GM19467 (cell line): Measurements from ENCODE around the gene MLH3.

Source experiments
- ATAC-seq: cut with Tn5 transposase; IDR thresholded peaks from one replicate; pipeline ENCODE4 v1.9.1; 2021; ENCODE audit warnings: mild to moderate bottlenecking, moderate library complexity; ENCODE audit not compliant: unreplicated experiment

MLH3 gene

DNA sequence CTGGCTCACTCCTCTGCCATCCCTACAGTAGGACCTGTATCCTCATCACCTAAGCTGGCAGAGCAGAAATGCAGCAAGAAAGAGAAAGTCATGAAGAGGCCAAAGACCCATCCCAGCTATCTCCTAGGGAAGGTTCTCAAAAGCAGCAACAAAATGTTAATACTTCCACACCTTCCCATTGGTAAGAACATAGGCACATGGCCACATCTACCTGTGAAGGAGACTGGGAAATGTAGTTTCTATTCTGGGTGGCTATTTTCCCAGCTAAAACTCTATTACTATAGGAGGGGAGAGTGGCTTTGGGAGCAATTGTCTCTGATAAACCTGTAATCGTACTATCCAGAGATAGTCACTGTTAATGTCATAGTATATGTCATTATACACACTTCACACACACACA lies 62.3 kb downstream of the MLH3 start:
- no peak for ATAC-seq

DNA sequence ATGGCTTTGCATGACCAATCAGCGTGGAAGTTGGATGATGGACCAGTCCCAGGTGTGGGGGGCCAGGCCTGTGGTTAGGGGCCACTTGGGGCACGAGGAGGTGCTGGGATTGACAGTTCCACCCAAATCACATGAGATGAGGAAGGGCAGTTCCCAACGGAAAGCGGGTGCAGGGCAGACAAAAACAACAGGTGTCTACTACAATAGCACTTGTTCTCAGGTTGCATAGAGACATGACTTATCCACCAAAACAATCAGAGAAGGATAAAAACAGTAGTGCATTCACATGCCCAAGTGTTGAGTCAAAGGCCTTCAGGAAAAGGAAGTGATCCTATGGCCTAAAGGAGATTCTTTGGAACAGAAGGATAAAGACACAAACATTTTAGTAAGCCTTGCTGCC lies 63.1 kb downstream of the MLH3 start:
- ATAC-seq, result no peak

GRCh38 chr14:74985806-74986205 lies 65.5 kb downstream of the MLH3 start:
- ATAC-seq, result no peak

DNA sequence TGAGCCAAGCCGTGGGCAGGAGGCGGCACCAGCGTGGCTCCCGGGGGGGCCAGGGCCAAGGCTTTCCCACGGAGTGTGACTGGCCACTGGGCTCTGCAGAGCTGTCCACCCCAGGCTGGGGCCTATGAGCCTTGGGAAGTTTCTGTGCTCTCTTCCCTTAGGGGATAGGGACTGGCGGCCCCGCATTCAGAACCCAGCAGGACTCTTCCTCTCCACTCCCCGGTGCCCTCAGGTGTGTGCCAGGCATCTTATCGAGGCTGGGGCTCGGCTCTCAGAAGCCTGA lies 66.3 kb downstream of the MLH3 start:
- ATAC-seq, result no peak

DNA sequence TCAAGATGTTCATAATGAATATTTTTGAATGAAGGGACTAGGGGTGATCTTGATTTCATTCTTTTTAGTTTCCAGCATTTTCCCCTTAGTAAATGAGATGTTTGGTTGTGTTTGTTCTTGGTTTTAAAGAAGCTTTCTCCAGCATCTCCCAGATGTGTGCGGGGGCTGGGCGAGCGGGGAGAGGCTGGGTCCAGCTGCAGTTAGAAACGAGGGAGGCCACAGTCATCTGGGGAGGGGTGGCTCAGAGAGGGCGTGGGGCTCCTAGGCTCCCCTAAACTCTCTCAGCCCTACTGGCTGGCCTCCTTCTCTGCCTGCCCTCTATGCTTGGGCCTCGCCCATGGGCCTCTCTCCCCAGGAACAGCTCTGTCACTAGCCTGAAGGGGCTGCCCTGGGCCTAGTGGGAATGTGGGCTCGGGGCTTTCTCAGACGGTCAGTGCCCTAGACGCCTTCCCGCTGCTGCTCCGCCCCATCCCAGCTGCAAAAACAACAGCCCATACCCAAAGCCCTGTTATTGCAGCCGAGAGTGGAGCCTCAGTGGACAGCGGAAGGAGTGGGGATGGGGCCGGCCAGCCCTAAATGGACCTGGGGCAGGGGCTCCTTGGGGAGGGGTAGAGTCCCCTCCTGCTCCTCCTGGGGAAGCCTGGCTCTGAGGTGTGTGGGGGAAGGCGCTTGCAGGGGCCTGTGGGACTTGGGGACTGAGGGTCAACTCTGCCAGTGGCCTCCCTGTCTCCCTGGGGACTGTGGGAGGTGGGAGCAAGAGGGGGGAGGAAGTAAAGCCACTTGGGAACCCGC lies 66.8 kb downstream of the MLH3 start:
- no peak for ATAC-seq

- no peak for ATAC-seq
Observed at GRCh38 chr14:74983343-74983742, 67.9 kb downstream of the MLH3 start.

- ATAC-seq, result no peak
Observed at GRCh38 chr14:74982661-74983060, 68.6 kb downstream of the MLH3 start.

DNA sequence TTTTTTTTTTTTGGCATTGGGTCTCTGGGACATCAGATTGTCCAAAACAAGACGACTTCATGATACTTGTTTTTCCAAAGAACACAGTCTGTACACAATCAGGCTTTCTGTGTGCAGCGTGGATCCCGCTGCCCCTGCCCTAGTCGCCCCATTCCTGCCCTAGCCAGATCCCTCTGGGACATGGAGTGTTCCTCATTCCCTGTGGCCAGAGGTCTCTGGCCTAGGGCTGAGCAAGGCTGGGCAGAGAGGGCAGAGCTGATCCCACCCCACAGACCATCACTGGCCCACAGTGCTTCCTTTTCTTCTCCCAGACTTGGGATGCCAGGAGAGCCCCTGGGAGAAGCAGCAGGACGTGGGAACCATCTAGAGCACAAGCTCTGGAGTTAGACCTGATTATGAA lies 69.4 kb downstream of the MLH3 start:
- no peak for ATAC-seq

- no peak for ATAC-seq
Observed at GRCh38 chr14:74981462-74981782, 69.8 kb downstream of the MLH3 start.

DNA sequence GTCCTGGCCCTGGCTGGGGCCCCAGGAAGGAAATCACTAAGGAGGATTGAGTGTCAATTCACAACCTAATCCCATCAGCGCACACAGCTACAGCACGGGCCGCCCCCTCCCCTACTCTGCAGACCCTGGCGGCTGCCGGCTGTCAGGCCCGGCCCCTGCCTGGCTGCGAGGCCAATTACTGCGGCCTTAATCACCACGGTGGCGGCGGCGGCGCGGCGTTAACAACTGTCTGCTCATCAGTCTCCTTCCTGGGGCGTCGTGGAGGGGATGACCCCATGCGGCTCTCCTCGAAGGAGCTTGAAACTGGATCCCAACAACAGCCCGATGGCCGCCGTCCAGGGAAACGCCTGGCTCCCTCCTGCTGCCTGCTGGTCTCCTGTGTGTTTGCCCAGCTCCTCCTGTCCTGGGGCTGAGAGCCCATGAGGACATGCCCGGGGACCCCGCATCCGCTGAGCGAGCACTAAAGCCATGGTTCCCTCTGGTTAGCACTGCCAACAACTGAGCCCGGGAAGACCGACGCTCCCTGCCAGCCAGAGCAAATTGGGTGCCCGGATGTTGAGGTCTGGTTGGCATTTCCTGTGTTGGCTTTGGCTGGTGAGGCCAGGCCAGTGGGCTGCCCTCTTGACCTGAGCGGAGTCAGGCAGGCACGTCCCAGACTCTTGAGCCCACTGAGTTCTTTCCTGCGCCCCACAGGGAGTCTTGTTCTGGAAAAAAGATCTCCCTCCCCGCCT lies 70.4 kb downstream of the MLH3 start:
- ATAC-seq, result no peak

GRCh38 chr14:74980398-74980730 lies 70.9 kb downstream of the MLH3 start:
- no peak for ATAC-seq

GRCh38 chr14:74979442-74980397 lies 71.5 kb downstream of the MLH3 start:
- ATAC-seq, result no peak

- ATAC-seq, result no peak
Observed at GRCh38 chr14:74979029-74979428, 72.2 kb downstream of the MLH3 start.

GRCh38 chr14:74978416-74978947 lies 72.8 kb downstream of the MLH3 start:
- no peak for ATAC-seq

DNA sequence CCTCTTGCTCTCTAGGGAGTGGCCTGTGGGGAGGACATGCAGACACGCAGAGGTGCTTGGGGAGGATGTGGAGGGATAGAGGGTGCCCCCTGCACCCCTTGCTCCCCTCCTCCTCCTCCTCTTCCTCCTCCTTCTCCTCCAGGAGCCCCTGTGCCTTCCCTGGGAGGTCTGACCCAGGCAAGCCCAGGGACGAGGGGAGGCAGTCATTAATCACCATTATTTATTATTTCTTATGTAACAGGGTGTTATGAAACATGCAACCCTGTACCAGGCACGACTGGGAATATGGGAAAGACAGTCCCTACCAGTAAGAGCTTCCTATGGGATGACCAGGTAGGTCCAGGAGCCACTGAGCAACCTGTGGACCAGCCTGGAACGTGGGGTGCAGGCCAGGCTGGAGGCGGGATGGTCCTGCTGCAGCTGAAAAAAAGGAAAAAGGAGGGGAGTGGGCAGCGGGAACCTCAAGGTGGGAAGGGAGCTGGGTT lies 73.3 kb downstream of the MLH3 start:
- no peak for ATAC-seq

GRCh38 chr14:74977164-74977900 lies 73.9 kb downstream of the MLH3 start:
- no peak for ATAC-seq

GRCh38 chr14:74976264-74977113 lies 74.8 kb downstream of the MLH3 start:
- no peak for ATAC-seq

DNA sequence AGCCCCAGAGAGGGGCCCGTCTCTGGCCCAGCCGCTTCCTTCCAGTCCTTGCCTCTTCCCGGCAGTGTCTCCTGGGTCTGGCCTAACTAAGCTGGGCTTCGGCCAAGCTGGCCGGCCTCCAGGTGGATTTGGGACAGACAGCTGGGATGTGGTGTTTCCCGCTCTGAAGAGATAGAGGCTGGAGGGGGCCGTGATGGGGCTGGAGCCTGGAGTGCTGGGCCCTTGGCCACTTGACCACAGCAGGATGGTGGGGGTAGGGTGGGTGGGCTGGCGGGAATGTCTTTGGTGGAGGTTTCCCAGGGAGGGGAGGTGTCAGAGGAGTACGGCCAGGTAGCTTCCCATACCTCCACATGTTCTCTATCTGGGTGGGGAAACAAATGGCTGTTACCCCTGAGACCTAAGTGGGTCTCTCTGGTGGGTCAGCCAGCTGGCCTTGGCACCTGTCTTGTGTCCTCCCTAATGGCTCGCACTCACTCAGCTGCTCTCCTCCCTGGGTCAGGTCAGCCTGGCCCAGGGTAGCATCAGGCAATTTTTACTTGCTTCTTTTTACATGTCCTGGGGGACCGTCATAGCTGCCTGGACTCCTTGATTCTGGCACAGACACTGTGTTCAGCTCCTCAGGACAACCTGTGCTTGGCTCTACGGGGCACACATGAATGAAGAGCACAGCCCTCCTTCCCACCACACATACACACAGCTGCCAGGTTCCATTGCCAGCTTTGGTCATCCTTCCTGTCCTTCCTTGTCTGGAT lies 76.0 kb downstream of the MLH3 start:
- no peak for ATAC-seq
